ENCODE results near the gene RAB3D.
A peak's percentile ranks its signal among the peaks of the same experiment; 100 is the strongest.
"Not testable (repeated sequence)": the region's sequence is repeated elsewhere in the genome, so short reads cannot be mapped to it uniquely, and the experiment has no call there.

Gene RAB3D, protein sequence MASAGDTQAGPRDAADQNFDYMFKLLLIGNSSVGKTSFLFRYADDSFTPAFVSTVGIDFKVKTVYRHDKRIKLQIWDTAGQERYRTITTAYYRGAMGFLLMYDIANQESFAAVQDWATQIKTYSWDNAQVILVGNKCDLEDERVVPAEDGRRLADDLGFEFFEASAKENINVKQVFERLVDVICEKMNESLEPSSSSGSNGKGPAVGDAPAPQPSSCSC

DNA sequence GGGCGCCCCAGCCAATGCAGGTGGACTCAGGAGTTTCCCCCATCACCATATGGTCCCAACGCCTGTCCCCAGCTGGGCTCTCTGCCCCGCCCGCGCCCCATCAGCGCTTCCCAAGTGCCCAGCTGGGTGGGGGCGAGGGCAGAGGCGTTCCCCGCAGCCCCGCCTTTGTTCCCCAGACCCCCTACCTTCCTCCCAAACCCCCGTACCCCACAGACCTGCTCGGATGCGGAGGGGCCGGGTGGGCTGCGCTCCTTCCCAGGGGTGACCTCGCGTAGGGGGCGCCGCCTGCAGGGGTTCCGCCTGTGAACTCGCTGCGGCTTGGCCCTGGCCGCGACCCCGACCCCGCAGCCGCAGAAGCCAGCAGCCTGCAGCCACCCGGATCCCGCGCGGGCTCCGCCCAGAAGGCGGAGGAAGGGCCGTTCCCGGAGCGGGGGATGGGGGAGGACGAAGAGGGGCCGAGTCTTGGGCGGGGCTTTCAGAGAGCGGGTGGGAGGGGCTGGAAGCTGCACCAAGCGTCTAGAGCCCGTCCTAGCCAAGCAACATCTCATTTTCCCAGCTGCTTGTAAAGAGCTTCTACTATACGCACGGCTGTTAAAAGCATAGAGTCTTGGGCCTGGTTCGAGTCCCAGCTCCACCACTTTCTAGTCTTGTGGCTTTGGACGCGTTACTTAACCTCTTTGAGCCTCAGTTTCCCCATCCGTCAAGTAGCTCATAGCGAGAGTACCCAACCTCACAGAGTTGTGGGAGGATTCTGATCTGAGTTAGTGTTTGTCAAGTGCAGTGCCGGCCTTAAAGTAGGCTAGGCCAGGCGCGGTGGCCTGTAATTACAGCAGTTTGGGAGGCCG is at the start of gene RAB3D:
RAB3D (minus strand) TSS at position 404 of the 845 bp plus-strand sequence. CDS start 2,258 bp downstream, outside the sequence.
- H3K27ac ChIP-seq, result peak within 1 kb of the TSS; percentile 51
- no peaks in the 10 kb centered on the region for H3K27me3 ChIP-seq
- H3K4me2 ChIP-seq, result peak within 1 kb of the TSS; percentile 95
- peaks cover 6% of the 10 kb centered on the region; the same call in 1 of the 2 replicates for H4K20me1 ChIP-seq
- no peak for TF ChIP-seq Cebpa-rat (IDR thresholded peaks at IDR 0.05)
- peaks cover 39% of the 10 kb centered on the region for H3K4me1 ChIP-seq
- H3K36me3 ChIP-seq, result peaks cover 41% of the 10 kb centered on the region
- peak within 1 kb of the TSS; percentile 73 for H3K4me3 ChIP-seq
- peaks cover 4% of the 10 kb centered on the region; the same call in 1 of the 2 replicates for H3K9me3 ChIP-seq
- H3K9ac ChIP-seq, result peak within 1 kb of the TSS; percentile 75

DNA sequence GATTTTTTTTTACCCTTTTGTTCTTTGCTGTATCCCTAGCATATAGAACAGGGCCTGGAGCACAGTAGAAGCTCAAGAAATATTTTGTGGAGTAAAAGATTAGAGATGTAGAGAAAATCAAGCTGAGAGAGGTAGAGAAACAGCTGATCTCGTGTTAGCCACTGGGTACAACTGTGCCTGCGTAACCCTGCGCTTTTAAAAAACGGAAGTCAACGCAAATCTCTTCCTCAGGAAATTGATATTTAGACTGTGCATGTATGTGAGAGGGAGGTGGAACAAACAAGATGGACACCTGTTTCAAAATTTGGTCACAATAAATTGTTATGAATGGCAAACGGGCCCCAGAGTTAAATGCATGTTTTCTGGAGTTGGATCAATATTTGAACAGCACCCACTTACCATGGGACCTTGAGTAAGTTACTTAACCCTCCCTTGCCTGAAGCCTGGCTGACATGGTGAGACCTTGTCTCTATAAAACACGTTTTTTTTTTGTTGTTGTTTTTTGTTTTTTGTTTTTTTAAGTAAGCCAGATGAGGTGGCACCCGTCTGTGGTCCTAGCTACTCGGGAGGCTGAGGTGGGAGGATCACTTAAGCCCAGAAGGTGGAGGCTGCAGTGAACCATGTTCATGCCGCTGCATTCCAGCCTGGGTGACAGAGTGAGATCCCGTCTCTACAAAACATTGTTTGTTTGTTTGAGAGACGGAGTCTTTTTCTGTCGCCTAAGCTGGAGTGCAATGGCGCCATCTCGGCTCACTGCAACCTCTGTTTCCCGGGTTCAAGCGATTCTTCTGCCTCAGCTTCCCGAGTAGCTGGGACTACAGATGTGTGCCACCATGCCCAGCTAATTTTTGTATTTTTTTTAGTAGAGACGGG is 47.9 kb upstream of the RAB3D start:
- Histone ChIP-seq H3K36me3 (no peaks in the 10 kb centered on the region), H3K4me3 (no peak overlapping the region), H4K20me1 (no peaks in the 10 kb centered on the region; the same call in 1 of the 2 replicates), H3K9ac (peak overlapping the region; percentile 12; the same call in 1 of the 2 replicates), H3K4me2 (peak overlapping the region; percentile 72), H3K4me1 (peaks cover 40% of the 10 kb centered on the region), H3K27ac (no peak overlapping the region), H3K27me3 (peaks cover 5% of the 10 kb centered on the region; the same call in 1 of the 2 replicates), H3K9me3 (peaks cover 11% of the 10 kb centered on the region)
- TF ChIP-seq Cebpa-rat (IDR thresholded peaks at IDR 0.05), result no peak

DNA sequence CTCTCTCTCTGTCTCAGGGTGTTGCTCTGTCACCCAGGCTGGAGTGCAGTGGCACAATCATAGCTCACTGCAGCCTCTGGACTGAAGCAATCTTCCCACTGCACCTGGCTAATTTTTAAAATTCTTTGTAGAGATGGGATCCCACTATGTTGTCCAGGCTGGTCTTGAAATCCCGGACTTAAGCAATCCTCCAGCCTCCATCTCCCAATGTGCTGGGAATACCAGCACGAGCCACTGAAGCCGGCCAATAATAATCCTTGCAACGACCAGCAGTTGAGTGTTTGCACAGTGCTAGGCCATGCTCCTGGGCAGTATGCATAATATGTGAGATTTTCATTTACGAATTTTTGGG is 45.3 kb upstream of the RAB3D start:
- H3K4me3 ChIP-seq, result no peak overlapping the region
- no peak overlapping the region for H3K9ac ChIP-seq
- peaks cover 8% of the 10 kb centered on the region for H4K20me1 ChIP-seq
- peak overlapping the region; percentile 100 for H3K4me2 ChIP-seq
- H3K9me3 ChIP-seq, result no peaks in the 10 kb centered on the region
- peaks cover 58% of the 10 kb centered on the region for H3K4me1 ChIP-seq
- no peak overlapping the region for H3K27ac ChIP-seq
- no peak for TF ChIP-seq Cebpa-rat (IDR thresholded peaks at IDR 0.05)
- no peaks in the 10 kb centered on the region for H3K36me3 ChIP-seq
- H3K27me3 ChIP-seq, result peaks cover 5% of the 10 kb centered on the region; the same call in 1 of the 2 replicates

DNA sequence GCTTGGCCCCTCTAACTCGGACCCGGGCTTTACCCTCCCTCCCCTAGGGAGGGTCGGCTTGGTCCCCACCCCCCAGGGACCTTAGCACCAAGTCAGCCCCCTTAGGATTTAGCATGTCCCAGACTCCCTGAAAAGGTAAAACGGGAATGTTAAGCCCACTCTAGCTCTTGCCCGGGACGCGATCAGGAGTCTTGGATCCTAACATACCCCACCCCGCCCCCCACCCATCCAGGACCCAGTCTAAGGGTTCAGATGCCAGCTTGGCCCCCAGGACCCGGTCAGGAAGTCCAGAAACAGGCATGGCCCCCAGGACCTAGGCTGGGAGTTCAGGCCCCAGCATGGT is 44.2 kb upstream of the RAB3D start:
- Histone ChIP-seq H3K36me3 (no peaks in the 10 kb centered on the region), H3K9ac (peak overlapping the region; percentile 75), H3K4me3 (peak overlapping the region; percentile 71), H3K9me3 (no peaks in the 10 kb centered on the region), H3K4me2 (peak overlapping the region; percentile 100), H3K4me1 (peaks cover 61% of the 10 kb centered on the region), H3K27me3 (peaks cover 5% of the 10 kb centered on the region; the same call in 1 of the 2 replicates), H4K20me1 (peaks cover 8% of the 10 kb centered on the region), H3K27ac (peak overlapping the region; percentile 55)
- no peak for TF ChIP-seq Cebpa-rat (IDR thresholded peaks at IDR 0.05)

DNA sequence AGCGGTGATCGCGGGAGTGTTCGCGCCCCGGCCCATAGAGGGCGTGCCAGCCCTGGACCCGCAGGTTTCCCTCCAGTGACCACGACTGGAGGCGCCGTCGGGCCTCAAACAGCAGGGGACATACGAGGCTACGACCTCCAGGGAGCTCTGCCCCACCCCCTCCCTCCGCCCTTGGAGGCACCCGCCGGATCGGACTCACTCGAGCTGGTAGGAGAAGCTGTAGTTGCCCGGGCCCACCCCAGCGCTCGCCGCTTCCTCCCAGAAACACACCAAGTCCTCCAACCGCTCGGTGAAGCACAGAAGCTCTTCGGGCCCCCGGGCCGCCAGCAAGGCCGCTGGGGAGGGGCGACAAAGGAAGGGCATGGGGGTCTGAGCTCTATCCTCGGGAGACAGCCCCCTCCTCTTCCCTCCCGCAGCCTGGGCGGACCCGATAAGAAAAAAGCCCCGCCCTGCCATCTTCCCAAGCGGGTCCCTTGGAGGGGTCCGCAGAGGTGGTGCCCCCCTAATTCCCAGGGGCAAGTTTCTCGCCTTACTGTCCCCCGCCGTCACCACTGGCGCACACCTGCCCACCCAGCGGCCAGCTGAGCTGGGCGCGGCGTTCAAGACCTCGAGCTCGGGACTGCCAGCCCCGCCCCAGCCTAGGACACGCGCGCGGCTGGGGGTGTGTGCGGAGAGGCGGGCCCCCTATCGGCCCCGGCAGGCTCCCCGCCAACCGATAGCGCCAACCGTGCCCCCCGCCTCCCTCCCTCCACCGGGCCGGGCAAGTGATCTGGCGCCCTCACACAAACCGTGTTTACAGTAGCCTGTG is 43.6 kb upstream of the RAB3D start:
- peaks cover 8% of the 10 kb centered on the region for H4K20me1 ChIP-seq
- peak overlapping the region; percentile 75 for H3K9ac ChIP-seq
- H3K9me3 ChIP-seq, result no peaks in the 10 kb centered on the region
- no peak for TF ChIP-seq Cebpa-rat (IDR thresholded peaks at IDR 0.05)
- H3K4me2 ChIP-seq, result peak overlapping the region; percentile 100
- H3K27ac ChIP-seq, result peak overlapping the region; percentile 55; the same call in 1 of the 2 replicates
- peak overlapping the region; percentile 71 for H3K4me3 ChIP-seq
- peaks cover 5% of the 10 kb centered on the region; the same call in 1 of the 2 replicates for H3K27me3 ChIP-seq
- peaks cover 67% of the 10 kb centered on the region for H3K4me1 ChIP-seq
- H3K36me3 ChIP-seq, result no peaks in the 10 kb centered on the region

DNA sequence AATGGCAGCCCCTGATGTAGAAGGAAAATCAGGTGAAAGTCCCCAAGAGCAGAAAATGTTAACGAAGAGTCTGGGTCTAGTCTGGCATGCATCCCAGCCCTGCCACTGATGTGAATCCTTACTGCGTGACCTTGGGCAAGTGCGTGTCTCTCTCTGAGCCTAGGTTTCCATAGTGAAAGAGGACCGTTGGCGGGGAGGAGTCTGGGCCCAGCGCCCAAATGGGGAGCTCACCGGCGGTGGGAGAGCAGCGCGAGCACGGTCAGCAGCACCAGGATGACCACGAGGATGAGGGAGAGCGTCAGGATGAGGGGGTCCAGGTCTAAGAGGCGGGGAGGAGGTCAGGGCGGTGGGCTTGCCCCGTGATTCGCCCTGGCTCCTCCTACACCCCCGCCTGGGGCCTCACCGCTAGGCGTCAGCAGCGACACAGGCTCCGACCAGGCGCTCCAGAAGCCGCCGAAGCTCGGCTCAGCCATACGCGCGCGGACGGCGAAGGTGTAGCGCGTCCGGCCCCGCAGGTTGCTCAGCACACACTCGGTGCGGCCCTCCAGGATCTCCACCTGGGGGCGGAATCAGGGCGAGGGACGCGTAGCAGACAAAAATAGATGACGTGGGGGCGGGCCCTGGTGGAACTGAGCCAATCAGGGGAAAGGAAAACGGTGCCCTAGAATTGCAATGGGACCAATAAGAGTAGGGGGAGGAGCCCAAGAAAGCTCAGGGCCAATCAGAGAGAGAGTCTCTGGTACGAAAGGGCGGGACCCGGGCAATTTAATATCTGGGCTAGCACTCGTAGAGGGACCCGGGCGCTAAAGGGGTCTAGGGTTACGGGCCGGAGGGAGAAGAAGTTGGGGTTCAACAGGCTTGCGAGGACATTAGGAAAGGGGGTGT is 41.4 kb upstream of the RAB3D start:
- no peak for TF ChIP-seq Cebpa-rat (IDR thresholded peaks at IDR 0.05)
- Histone ChIP-seq H3K27ac (peak overlapping the region; percentile 72), H3K36me3 (no peaks in the 10 kb centered on the region), H4K20me1 (peaks cover 8% of the 10 kb centered on the region), H3K4me2 (peak overlapping the region; percentile 87), H3K4me3 (peak overlapping the region; percentile 67), H3K4me1 (peaks cover 73% of the 10 kb centered on the region), H3K27me3 (peaks cover 5% of the 10 kb centered on the region; the same call in 1 of the 2 replicates), H3K9me3 (no peaks in the 10 kb centered on the region), H3K9ac (peak overlapping the region; percentile 67)

DNA sequence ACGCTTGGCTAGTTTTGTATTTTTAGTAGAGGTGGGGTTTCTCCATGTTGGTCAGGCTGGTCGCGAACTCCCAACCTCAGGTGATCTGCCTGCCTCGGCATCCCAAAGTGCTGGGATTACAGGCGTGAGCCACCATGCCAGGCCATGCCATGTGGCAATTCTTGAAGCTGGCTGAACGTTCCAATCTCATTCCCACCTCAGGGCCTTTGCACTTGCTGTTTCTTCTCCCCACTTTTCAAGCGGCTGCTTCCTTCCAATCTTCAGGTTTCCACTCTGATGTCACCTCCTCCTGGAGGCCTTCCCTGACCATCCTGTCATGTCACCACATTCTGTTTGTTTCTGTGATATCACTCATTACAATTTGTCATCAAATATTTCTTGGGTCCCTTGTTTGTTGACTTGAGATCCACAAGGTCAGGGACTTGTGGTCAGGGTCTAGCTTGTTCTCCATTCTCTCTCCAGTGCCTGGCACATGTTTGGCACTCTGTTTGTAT is 40.4 kb upstream of the RAB3D start:
- Histone ChIP-seq H3K4me3 (no peak overlapping the region), H3K9me3 (no peaks in the 10 kb centered on the region), H3K36me3 (no peaks in the 10 kb centered on the region), H3K4me1 (peaks cover 80% of the 10 kb centered on the region), H3K27ac (no peak overlapping the region), H3K4me2 (peak overlapping the region; percentile 87; the same call in 1 of the 2 replicates), H3K9ac (no peak overlapping the region), H3K27me3 (peaks cover 5% of the 10 kb centered on the region; the same call in 1 of the 2 replicates), H4K20me1 (peaks cover 8% of the 10 kb centered on the region)
- TF ChIP-seq Cebpa-rat (IDR thresholded peaks at IDR 0.05), result no peak

DNA sequence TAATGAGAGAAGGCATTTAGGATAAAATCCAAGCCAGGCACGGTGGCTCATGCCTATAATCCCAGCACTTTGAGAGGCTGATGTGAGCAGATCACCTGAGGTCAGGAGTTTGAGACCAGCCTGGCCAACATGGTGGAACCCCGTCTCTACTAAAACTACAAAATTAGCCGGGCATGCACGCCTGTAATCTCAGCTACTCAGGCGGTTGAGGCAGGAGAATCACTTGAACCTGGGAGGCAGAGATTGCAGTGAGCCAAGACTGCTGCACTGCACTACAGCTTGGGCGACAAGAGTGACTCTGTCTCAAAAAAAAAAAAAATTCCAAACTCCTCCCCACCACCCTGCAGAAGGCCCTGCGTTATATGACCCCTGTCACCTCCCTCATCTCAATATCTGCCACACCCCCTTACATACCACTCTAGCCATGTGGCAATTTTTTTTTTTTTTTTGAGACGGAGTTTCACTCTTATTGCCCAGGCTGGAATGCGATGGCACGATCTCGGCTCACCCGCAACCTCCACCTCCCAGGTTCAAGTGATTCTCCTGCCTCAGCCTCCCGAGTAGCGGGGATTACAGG is 39.9 kb upstream of the RAB3D start:
- H3K4me1 ChIP-seq, result peaks cover 74% of the 10 kb centered on the region
- H3K9me3 ChIP-seq, H3K4me3 ChIP-seq, H3K9ac ChIP-seq, H3K4me2 ChIP-seq, H4K20me1 ChIP-seq, H3K27ac ChIP-seq, H3K36me3 ChIP-seq, H3K27me3 ChIP-seq: not testable (repeated sequence)

Measured in BLaER1 (cell line).